A549 treated with ZK216348 at 1 μM for 4 hours (cell line): ENCODE results near the gene IGIP. TPM values are rescaled to one million over a fixed set of nuclear protein-coding genes. Genes with fewer than 3 reads are reported as not detected.

Experiments used
- total RNA-seq: library from RNA; stranded (reverse); fragments of 200-300 nt; extraction: Qiagen RNA extraction; gene quantifications from 5 replicates; pipeline ENCODE4 v1.2.3, GENCODE V29; 2022; ENCODE audit warnings: low read depth

The IGIP gene
- total RNA-seq, result 0.88 to 1.0 TPM (median 0.95 TPM) in 5 replicates

DNA sequence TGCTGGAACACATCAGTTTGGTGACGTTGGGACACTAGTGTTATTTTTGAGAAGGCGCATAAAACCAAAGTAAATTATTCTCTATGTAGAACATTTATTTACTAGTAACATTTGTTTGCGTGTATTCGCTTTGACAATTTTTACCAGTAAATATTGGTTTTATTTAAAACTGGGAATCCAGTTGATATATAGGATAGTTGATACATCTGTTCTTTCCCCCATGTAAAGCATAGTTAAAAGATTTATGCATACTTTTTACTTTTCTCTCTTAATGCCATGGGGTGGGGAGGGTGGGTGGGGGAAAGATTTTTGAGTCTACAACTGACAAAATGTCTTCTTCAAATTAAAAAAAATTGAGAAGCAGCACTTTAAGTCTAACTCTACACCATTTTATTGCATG is at the start of gene IGIP:
Gene IGIP, plus strand, starts transcription at position 301 of the 400 bp plus-strand sequence. CDS start 2,540 bp downstream, outside the sequence.

GRCh38 chr5:140113699-140114263 is 12.0 kb upstream of the IGIP start, which contains the start of gene PURA:
TSS of gene PURA (plus strand) at chr5:140114109. CDS start at chr5:140114182, 73 bp downstream.

DNA sequence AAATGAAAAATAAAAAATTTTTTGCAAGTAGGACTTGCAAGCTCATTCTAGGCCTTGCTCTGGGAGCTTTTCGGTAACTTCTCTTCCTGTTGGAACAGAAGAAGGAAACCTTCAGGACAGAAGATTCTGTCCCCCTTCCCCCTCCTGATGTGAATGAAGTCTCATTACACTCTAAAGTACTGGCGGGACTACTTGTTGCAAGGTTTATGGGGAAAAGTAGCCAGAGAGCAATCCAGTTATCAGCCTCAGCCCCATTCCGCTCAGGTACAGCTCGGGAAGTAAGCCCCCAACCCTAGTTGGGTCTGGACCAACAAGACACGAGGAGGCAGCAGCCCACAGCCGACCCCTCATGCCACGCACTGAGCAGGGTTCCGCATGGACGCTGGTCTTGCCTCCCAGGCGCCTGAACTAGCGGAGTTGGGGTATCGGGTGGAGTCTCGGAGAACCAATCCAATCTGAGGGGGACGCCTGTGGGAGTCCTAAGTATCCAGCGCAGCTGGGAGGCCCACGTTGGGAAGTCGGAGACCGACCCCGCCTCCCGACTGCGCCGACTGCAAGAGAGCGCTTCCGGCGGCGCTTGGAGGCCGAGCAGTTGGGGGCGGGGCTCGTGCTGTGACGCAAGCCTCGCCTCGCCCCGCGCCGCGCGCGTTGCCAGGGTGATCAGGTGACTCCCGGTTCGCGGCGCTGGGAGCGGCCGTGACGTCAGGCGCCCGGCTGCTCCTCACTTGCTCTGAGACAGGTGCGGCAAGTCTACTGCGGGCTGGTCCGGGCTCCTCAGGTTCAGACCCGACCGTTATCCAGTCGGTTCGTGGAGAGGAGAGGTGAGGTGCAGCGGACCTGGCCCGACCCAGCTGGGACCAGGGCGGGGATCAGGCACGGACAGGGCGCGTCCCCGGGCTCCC is 49.0 kb downstream of the IGIP start, which contains the start of gene CYSTM1:
Gene CYSTM1, plus strand, starts transcription at position 724 of the 902 bp plus-strand sequence. CDS start 19,278 bp downstream, outside the sequence.

Other genes with a start within 250 kb of the IGIP start
- gene NRG2, start 82.6 kb upstream of the IGIP start, total RNA-seq, result 1.3 to 2.3 TPM (median 2.0 TPM) in 5 replicates
- gene PURA, start 11.8 kb upstream of the IGIP start, total RNA-seq, result 3.9 to 6.4 TPM (median 5.4 TPM) in 5 replicates
- 148 to 224 TPM (median 156 TPM) in 5 replicates for gene CYSTM1, start 49.3 kb downstream of the IGIP start, total RNA-seq
- gene PFDN1, start 177.2 kb downstream of the IGIP start, total RNA-seq, result 89.5 to 177 TPM (median 93.5 TPM) in 5 replicates
- gene HBEGF, start 220.7 kb downstream of the IGIP start, total RNA-seq, result 5.4 to 7.5 TPM (median 6.4 TPM) in 5 replicates
- 0.33 TPM in 1 of 5 replicates, not detected in the others for gene SLC4A9, start 234.3 kb downstream of the IGIP start, total RNA-seq